Chondrocyte (in vitro differentiated cells): ENCODE data around the gene IER3. TPM values are rescaled to one million over a fixed set of nuclear protein-coding genes. Genes with fewer than 3 reads are reported as not detected.

ENCODE experiments used
- DNase-seq: peaks from one replicate; pipeline ENCODE4 v3.0.0; 2021; ENCODE audit warnings: mixed read lengths, low spot score
- H3K27ac Mint-ChIP-seq: one replicate; pipeline ENCODE4 v1.8.0; 2021; ENCODE audit warnings: mild to moderate bottlenecking, moderate library complexity, mixed read lengths; ENCODE audit not compliant: unreplicated experiment
- H3K27me3 Mint-ChIP-seq: 2 replicates; pipeline ENCODE4 v1.8.0; 2021; ENCODE audit warnings: low read depth, mixed read lengths
- H3K36me3 Mint-ChIP-seq: 2 replicates; pipeline ENCODE4 v1.8.0; 2021; ENCODE audit warnings: low read depth, mixed read lengths
- H3K4me1 Mint-ChIP-seq: 2 replicates; pipeline ENCODE4 v1.8.0; 2021; ENCODE audit warnings: low read depth, mild to moderate bottlenecking, mixed read lengths
- H3K4me3 Mint-ChIP-seq: one replicate; pipeline ENCODE4 v1.8.0; 2021; ENCODE audit warnings: mild to moderate bottlenecking, moderate library complexity, mixed read lengths; ENCODE audit not compliant: unreplicated experiment
- H3K9me3 Mint-ChIP-seq: 2 replicates; pipeline ENCODE4 v1.8.0; 2021; ENCODE audit warnings: low read depth, mixed read lengths
- CTCF ChIP-seq: fragments of 200-600 bp; sonication (generic); IDR thresholded peaks from 2 replicates; pipeline ENCODE4 v1.5.0; 2021; ENCODE audit warnings: antibody characterized with exemption, mild to moderate bottlenecking, moderate library complexity
- long read RNA-seq: library from polyadenylated mRNA; stranded (forward); transcript quantifications from one replicate; pipeline ENCODE4 v2.0.0, GENCODE V29; 2021
- total RNA-seq: library from RNA; stranded (reverse); gene quantifications from 3 replicates; pipeline ENCODE4 v1.2.1, GENCODE V29; 2021

The IER3 gene
- 332 to 354 TPM (median 333 TPM) in 3 replicates for total RNA-seq
- long read RNA-seq, transcript IER3-201 (2 exons, 1,244 nt), result major isoform, 84 of 108 reads
- long read RNA-seq, transcript IER3-202 (1 exons, 1,350 nt), result minor isoform, 24 of 108 reads
- long read RNA-seq, partial matches to known transcripts, result 0 of 108 reads
- long read RNA-seq, other reads (novel, unspliced or antisense), result 0 of 108 reads

DNA sequence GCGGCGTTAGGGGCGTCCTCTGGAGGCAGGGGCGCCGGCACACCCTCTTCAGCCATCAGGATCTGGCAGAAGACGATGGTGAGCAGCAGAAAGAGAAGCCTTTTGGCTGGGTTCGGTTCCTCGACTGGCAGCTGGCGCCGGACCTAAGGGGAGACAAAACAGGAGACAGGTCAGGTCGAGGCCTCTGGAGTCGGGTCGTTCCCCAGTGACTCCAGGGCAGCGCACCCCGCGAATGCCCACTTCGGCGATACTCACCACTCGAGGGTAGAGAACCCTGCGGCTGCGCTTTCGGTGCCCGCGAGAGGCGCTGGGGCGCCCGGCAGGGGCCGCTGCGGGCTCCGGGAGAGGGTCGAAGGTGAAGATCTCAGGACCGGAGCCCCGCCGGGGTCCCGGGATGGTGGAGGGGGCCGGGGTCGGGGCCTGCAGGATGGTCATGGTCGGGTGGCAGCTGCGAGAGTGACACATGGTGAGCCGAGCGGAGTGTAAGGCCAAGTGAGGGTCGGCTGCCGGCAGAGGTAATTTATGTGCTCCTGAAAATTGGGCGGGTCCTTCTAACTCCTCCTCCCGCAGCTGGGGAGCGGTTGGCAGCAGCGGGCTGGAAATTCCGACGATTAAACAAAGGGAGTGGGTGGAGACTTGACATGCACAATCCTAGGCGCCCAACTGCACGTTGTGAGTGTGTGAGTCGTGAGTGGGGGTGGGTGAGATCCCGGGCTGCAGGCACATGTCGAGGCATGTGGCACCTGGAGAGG, at the start of gene IER3:
IER3 (minus strand) TSS at position 494 of the 752 bp plus-strand sequence; CDS start at position 465, 29 bp downstream.
- Mint-ChIP-seq H3K27me3 (no peaks in the 10 kb centered on the region), H3K4me3 (peak within 1 kb of the TSS; percentile 93), H3K36me3 (peaks cover 16% of the 10 kb centered on the region), H3K4me1 (peaks cover 64% of the 10 kb centered on the region), H3K27ac (peak within 1 kb of the TSS; percentile 93), H3K9me3 (no peaks in the 10 kb centered on the region)
- TF ChIP-seq CTCF, result peak; percentile 82
- peak; percentile 97 for DNase-seq

DNA sequence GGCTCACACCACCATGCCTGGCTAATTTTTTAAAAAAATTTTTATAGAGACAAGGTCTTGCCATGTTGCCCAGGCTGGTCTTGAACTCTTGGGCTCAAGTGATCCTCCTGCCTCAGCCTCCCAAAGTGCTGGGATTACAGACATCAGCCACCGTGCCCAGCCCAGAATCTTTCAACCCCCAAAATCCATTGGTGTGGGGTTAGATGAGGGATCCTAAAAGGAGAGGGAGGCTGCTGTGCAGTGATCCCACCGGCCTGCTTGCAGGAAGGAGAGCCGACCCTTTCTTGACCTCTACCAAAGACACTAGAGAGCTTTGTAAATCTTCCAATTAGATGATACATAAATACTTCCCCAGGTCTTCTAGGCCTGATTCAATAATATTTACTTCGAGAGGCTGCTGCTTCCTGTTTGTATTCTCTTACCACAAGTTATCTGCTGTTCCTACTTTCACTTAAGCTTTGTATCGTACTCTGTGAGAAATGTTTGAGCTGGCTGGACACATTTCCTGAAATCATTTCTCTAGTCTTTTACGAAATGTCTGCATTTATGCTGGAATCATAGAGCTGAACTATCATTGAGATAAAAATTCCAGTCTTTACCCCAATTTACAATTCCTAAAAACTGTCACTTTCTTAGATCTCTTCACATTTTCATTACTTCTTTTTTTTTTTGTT, 49.3 kb upstream of the IER3 start:
- TF ChIP-seq CTCF, result no peak
- H3K9me3 Mint-ChIP-seq, result no peaks in the 10 kb centered on the region
- no peak for DNase-seq
- H3K4me1 Mint-ChIP-seq, result peaks cover 21% of the 10 kb centered on the region
- peak overlapping the region; percentile 78 for H3K27ac Mint-ChIP-seq
- no peak overlapping the region for H3K4me3 Mint-ChIP-seq
- no peaks in the 10 kb centered on the region for H3K36me3 Mint-ChIP-seq
- H3K27me3 Mint-ChIP-seq, result no peaks in the 10 kb centered on the region

- H3K4me1 Mint-ChIP-seq, result peaks cover 20% of the 10 kb centered on the region
- no peaks in the 10 kb centered on the region for H3K9me3 Mint-ChIP-seq
- H3K27me3 Mint-ChIP-seq, result no peaks in the 10 kb centered on the region
- H3K36me3 Mint-ChIP-seq, result no peaks in the 10 kb centered on the region
- TF ChIP-seq CTCF, result no peak
- no peak overlapping the region for H3K4me3 Mint-ChIP-seq
- peak overlapping the region; percentile 22 for H3K27ac Mint-ChIP-seq
- DNase-seq, result no peak
These were observed 48.4 kb upstream of the IER3 start for GRCh38 chr6:30792786-30793185.

GRCh38 chr6:30790724-30791383, 46.5 kb upstream of the IER3 start:
- DNase-seq, result no peak
- peaks cover 30% of the 10 kb centered on the region for H3K4me1 Mint-ChIP-seq
- TF ChIP-seq CTCF, result no peak
- no peaks in the 10 kb centered on the region for H3K36me3 Mint-ChIP-seq
- no peaks in the 10 kb centered on the region for H3K9me3 Mint-ChIP-seq
- no peaks in the 10 kb centered on the region for H3K27me3 Mint-ChIP-seq
- no peak overlapping the region for H3K27ac Mint-ChIP-seq
- H3K4me3 Mint-ChIP-seq, result no peak overlapping the region

GRCh38 chr6:30789606-30790005, 45.3 kb upstream of the IER3 start:
- no peaks in the 10 kb centered on the region for H3K27me3 Mint-ChIP-seq
- no peak for DNase-seq
- H3K9me3 Mint-ChIP-seq, result peaks cover 3% of the 10 kb centered on the region
- H3K27ac Mint-ChIP-seq, result no peak overlapping the region
- H3K4me3 Mint-ChIP-seq, result no peak overlapping the region
- H3K36me3 Mint-ChIP-seq, result peaks cover 1% of the 10 kb centered on the region
- H3K4me1 Mint-ChIP-seq, result peaks cover 30% of the 10 kb centered on the region
- TF ChIP-seq CTCF, result no peak
